ENCODE results near the gene SRSF11.

- TF ChIP-seq TAF1 (IDR thresholded peaks at IDR 0.05; ENCODE audit: low read depth) (no peak), EP300 (IDR thresholded peaks at IDR 0.05; ENCODE audit: borderline replicate concordance) (no peak), CEBPB (IDR thresholded peaks at IDR 0.05) (no peak), EGR1 (IDR thresholded peaks at IDR 0.05) (no peak), MAX (IDR thresholded peaks at IDR 0.05) (no peak), TCF12 (IDR thresholded peaks at IDR 0.05; ENCODE audit: low read depth) (no peak), REST (IDR thresholded peaks at IDR 0.05; ENCODE audit: low read depth) (no peak), YY1 (IDR thresholded peaks at IDR 0.05; ENCODE audit: low read depth) (no peak), RAD21 (IDR thresholded peaks at IDR 0.05; ENCODE audit: low read depth) (no peak), FOXM1 (IDR thresholded peaks at IDR 0.05; ENCODE audit: borderline replicate concordance, low read depth) (no peak), USF1 (IDR thresholded peaks at IDR 0.05) (no peak), NFIC (IDR thresholded peaks at IDR 0.05) (no peak), TEAD4 (IDR thresholded peaks at IDR 0.05) (no peak)
These were observed 21.1 kb upstream of the SRSF11 start for GRCh38 chr1:70200065-70200464.
